ENCODE results near the gene OGFR. TPM values are rescaled to one million over a fixed set of nuclear protein-coding genes. Genes with fewer than 3 reads are reported as not detected.

The OGFR gene
- total and polyA plus RNA-seq, 8 donors: 23.2 to 58.3 (median 31.6) TPM

- H3K4me3 ChIP-seq: no peak overlapping the region
- peaks cover 0 to 70% of the 10 kb centered on the region in 2 donors for H3K27me3 ChIP-seq
- intact Hi-C loops (cut with DNase I): no loop called here
- no peaks in the 10 kb centered on the region for H3K36me3 ChIP-seq
- H3K27ac ChIP-seq: no peak overlapping the region
- H3K4me1 ChIP-seq: peaks cover 0 to 4% of the 10 kb centered on the region in 2 donors
- no peaks in the 10 kb centered on the region for H3K9me3 ChIP-seq
- peak in 1 of 4 donors; percentile 53 for DNase-seq
- TF ChIP-seq CTCF (IDR thresholded peaks at IDR 0.05): no peak
- ATAC-seq: no peak
Observed at GRCh38 chr20:62758226-62758912, 46.3 kb upstream of the OGFR start.

GRCh38 chr20:62759981-62760431 is 44.6 kb upstream of the OGFR start:
- Histone ChIP-seq H3K4me3 (no peak overlapping the region), H3K36me3 (no peaks in the 10 kb centered on the region), H3K4me1 (peaks cover 0 to 4% of the 10 kb centered on the region in 2 donors), H3K27me3 (peaks cover 0 to 70% of the 10 kb centered on the region in 2 donors), H3K9me3 (no peaks in the 10 kb centered on the region), H3K27ac (peak overlapping the region in 1 of 2 donors; percentile 37)
- ATAC-seq (no peak), DNase-seq (peak in 1 of 4 donors; percentile 79)
- no peak for TF ChIP-seq CTCF (IDR thresholded peaks at IDR 0.05)
- intact Hi-C loops (cut with DNase I): no loop called here

- no peak overlapping the region for H3K4me3 ChIP-seq
- H3K27me3 ChIP-seq: peaks cover 0 to 75% of the 10 kb centered on the region in 2 donors
- intact Hi-C loops (cut with DNase I): no loop called here
- H3K4me1 ChIP-seq: peaks cover 0 to 4% of the 10 kb centered on the region in 2 donors
- no peak for TF ChIP-seq CTCF (IDR thresholded peaks at IDR 0.05)
- H3K9me3 ChIP-seq: no peaks in the 10 kb centered on the region
- H3K27ac ChIP-seq: no peak overlapping the region
- ATAC-seq: no peak
- no peaks in the 10 kb centered on the region for H3K36me3 ChIP-seq
- DNase-seq: peak in 1 of 4 donors; percentile 54
Observed at GRCh38 chr20:62760471-62760855, 44.2 kb upstream of the OGFR start.

- H3K4me1 ChIP-seq: peaks cover 0 to 4% of the 10 kb centered on the region in 2 donors
- no peaks in the 10 kb centered on the region for H3K9me3 ChIP-seq
- H3K27me3 ChIP-seq: peaks cover 0 to 78% of the 10 kb centered on the region in 2 donors
- H3K27ac ChIP-seq: no peak overlapping the region
- intact Hi-C loops (cut with DNase I): no loop called here
- H3K36me3 ChIP-seq: no peaks in the 10 kb centered on the region
- ATAC-seq (no peak), DNase-seq (peak in 1 of 4 donors; percentile 60)
- H3K4me3 ChIP-seq: no peak overlapping the region
- TF ChIP-seq CTCF (IDR thresholded peaks at IDR 0.05): no peak
Observed at GRCh38 chr20:62760856-62761758, 43.5 kb upstream of the OGFR start.

GRCh38 chr20:62761759-62762131 is 42.9 kb upstream of the OGFR start:
- no peak overlapping the region for H3K27ac ChIP-seq
- H3K27me3 ChIP-seq: peaks cover 0 to 79% of the 10 kb centered on the region in 2 donors
- no peaks in the 10 kb centered on the region for H3K36me3 ChIP-seq
- peaks cover 0 to 4% of the 10 kb centered on the region in 2 donors for H3K4me1 ChIP-seq
- ATAC-seq (no peak), DNase-seq (peak in 1 of 4 donors; percentile 34)
- intact Hi-C loops (cut with DNase I): no loop called here
- no peaks in the 10 kb centered on the region for H3K9me3 ChIP-seq
- no peak overlapping the region for H3K4me3 ChIP-seq
- no peak for TF ChIP-seq CTCF (IDR thresholded peaks at IDR 0.05)

Measured in left lung (tissue), 10 donors.